A549 (cell line): ENCODE results near the gene CLPTM1. TPM values are rescaled to one million over a fixed set of nuclear protein-coding genes. Genes with fewer than 3 reads are reported as not detected.
A peak's percentile ranks its signal among the peaks of the same experiment; 100 is the strongest.

Source experiments
- ATAC-seq, 2 experiments: fragments of 200-7000 bp in 1 of 2; fragments of >200 bp in 1 of 2; cut with Nextera tagmentation in 1 of 2; cut with Tn5 transposase in 1 of 2; 3 replicates each; pipeline versions ENCODE4 v1.8.0 to v1.9.1; 2018 to 2020; ENCODE audit warnings: mild to moderate bottlenecking in 1 of 2, moderate library complexity in 1 of 2
- CTCF ChIA-PET: fragments of 300-600 bp; sonication (Branson Sonifier 250); formaldehyde crosslinking; extraction: SDS; loops from one replicate; lab custom pipeline; 2021; ENCODE audit warnings: antibody characterized with exemption, inconsistent platforms; lab: Yijun Ruan, JAX
- POLR2A ChIA-PET: fragments of 350-600 bp; formaldehyde crosslinking; extraction: SDS; loops from one replicate; lab custom pipeline; 2021; ENCODE audit warnings: antibody characterized with exemption, inconsistent platforms; lab: Yijun Ruan, JAX
- DNase-seq, 2 experiments: peaks; one replicate each; pipeline versions ENCODE4 v3.0.0 to v3.0.0-alpha.2; 2011 to 2016; ENCODE audit warnings: low read depth in 1 of 2, low spot score in 1 of 2
- FAIRE-seq: peaks from 2 replicates; lab custom pipeline; 2011; peaks lifted over from hg19 to GRCh38; lab: Jason Lieb, UNC
- H3K27ac ChIP-seq, 2 experiments: fragments of >200 bp; sonication (Bioruptor Twin); formaldehyde crosslinking; 3 replicates each; pipeline ENCODE4 v1.5.1; 2016 to 2017
- H3K4me1 ChIP-seq: fragments of >200 bp; sonication (Bioruptor Twin); formaldehyde crosslinking; 3 replicates; pipeline ENCODE4 v1.6.1; 2016
- H3K4me2 ChIP-seq: fragments of >200 bp; sonication (Bioruptor Twin); formaldehyde crosslinking; 3 replicates; pipeline ENCODE4 v1.6.1; 2016
- H3K4me3 ChIP-seq: fragments of >200 bp; sonication (Bioruptor Twin); formaldehyde crosslinking; 3 replicates; pipeline ENCODE4 v1.5.1; 2016
- H3K9me3 ChIP-seq: fragments of >200 bp; sonication (Bioruptor Twin); formaldehyde crosslinking; 3 replicates; pipeline ENCODE4 v1.6.1; 2016
- BCL3 ChIP-seq: fragments of >200 bp; sonication (Bioruptor Twin); formaldehyde crosslinking; IDR thresholded peaks from 3 replicates; pipeline ENCODE4 v1.6.1; 2016
- CBX2 ChIP-seq: fragments of 200-600 bp; sonication (generic); IDR thresholded peaks from 2 replicates; pipeline ENCODE4 v1.6.1; 2016; ENCODE audit warnings: low read depth, mild to moderate bottlenecking, borderline replicate concordance
- CEBPB ChIP-seq, 2 experiments: fragments of >200 bp in 1 of 2; sonication (Bioruptor Twin) in 1 of 2; formaldehyde crosslinking in 1 of 2; IDR thresholded peaks; 2 replicates each; pipeline ENCODE4 v1.6.1; 2012 to 2016
- CTCF ChIP-seq: fragments of >200 bp; sonication (Bioruptor Twin); formaldehyde crosslinking; IDR thresholded peaks from 3 replicates; pipeline ENCODE4 v1.5.1; 2016
- EHF ChIP-seq: fragments of 250-450 bp; sonication (Bioruptor Pico); IDR thresholded peaks from 2 replicates; pipeline ENCODE4 v1.5.0; 2020; ENCODE audit warnings: mild to moderate bottlenecking
- EP300 ChIP-seq, 2 experiments: fragments of >200 bp; sonication (Bioruptor Twin); formaldehyde crosslinking; IDR thresholded peaks; 2 replicates in 1 of 2; 3 replicates in 1 of 2; pipeline ENCODE4 v1.6.1; 2016 to 2017
- ESRRA ChIP-seq: fragments of 150-350 bp; IDR thresholded peaks from 2 replicates; pipeline ENCODE4 v1.6.1; 2014; ENCODE audit warnings: mild to moderate bottlenecking, low read length, borderline replicate concordance
- FOSB ChIP-seq: fragments of 250-450 bp; sonication (Bioruptor Pico); IDR thresholded peaks from 2 replicates; pipeline ENCODE4 v1.5.0; 2020; ENCODE audit warnings: mild to moderate bottlenecking, moderate library complexity
- FOSL2 ChIP-seq, 2 experiments: fragments of 450-650 bp in 1 of 2; fragments of >200 bp in 1 of 2; sonication (Bioruptor Twin) in 1 of 2; formaldehyde crosslinking; IDR thresholded peaks; 2 replicates each; pipeline versions ENCODE4 v1.5.0 to v1.6.1; 2016 to 2020; ENCODE audit warnings: mild to moderate bottlenecking in 1 of 2, moderate library complexity in 1 of 2
- HOXA7 ChIP-seq: fragments of 250-450 bp; sonication (Bioruptor Pico); IDR thresholded peaks from 2 replicates; pipeline ENCODE4 v1.5.0; 2020; ENCODE audit warnings: mild to moderate bottlenecking, moderate library complexity
- HOXB13 ChIP-seq: fragments of 250-450 bp; sonication (Bioruptor Pico); IDR thresholded peaks from 2 replicates; pipeline ENCODE4 v1.5.0; 2020; ENCODE audit warnings: low read depth, mild to moderate bottlenecking, moderate library complexity
- MYC ChIP-seq: IDR thresholded peaks from 2 replicates; pipeline ENCODE4 v1.6.1; 2012; ENCODE audit warnings: mild to moderate bottlenecking, inconsistent platforms, low read length, improper control_type of control experiment, borderline replicate concordance
- NFE2L2 ChIP-seq: fragments of 150-350 bp; conservative IDR thresholded peaks from 2 replicates; pipeline ENCODE4 v1.6.1; 2014; ENCODE audit warnings: low read length
- PHF8 ChIP-seq: fragments of 200-600 bp; sonication (generic); IDR thresholded peaks from 2 replicates; pipeline ENCODE4 v1.6.1; 2016; ENCODE audit warnings: low read depth, mild to moderate bottlenecking, antibody characterized with exemption, moderate library complexity, borderline replicate concordance
- POLR2AphosphoS2 ChIP-seq: conservative IDR thresholded peaks from 2 replicates; pipeline ENCODE4 v1.6.1; 2012; ENCODE audit warnings: low read length, improper control_type of control experiment, inconsistent platforms
- RAD21 ChIP-seq, 2 experiments: fragments of >200 bp in 1 of 2; sonication (Bioruptor Twin) in 1 of 2; formaldehyde crosslinking in 1 of 2; IDR thresholded peaks in 1 of 2; conservative IDR thresholded peaks in 1 of 2; 2 replicates in 1 of 2; 3 replicates in 1 of 2; pipeline ENCODE4 v1.6.1; 2012 to 2018; ENCODE audit warnings: inconsistent platforms in 1 of 2
- RFX5 ChIP-seq: fragments of 450-650 bp; IDR thresholded peaks from 2 replicates; pipeline ENCODE4 v1.7.1; 2014; ENCODE audit warnings: antibody characterized with exemption, mild to moderate bottlenecking, moderate library complexity
- SMC3 ChIP-seq: fragments of >200 bp; sonication (Bioruptor Twin); formaldehyde crosslinking; IDR thresholded peaks from 3 replicates; pipeline ENCODE4 v1.6.1; 2018; ENCODE audit warnings: inconsistent platforms
- TFCP2L1 ChIP-seq: fragments of 250-450 bp; sonication (Bioruptor Pico); IDR thresholded peaks from 2 replicates; pipeline ENCODE4 v1.5.0; 2021; ENCODE audit warnings: mild to moderate bottlenecking
- USF2 ChIP-seq: fragments of 450-650 bp; IDR thresholded peaks from 2 replicates; pipeline ENCODE4 v1.6.1; 2014; ENCODE audit warnings: antibody characterized with exemption
- ZC3H11A ChIP-seq: fragments of 450-650 bp; IDR thresholded peaks from 2 replicates; pipeline ENCODE4 v1.6.1; 2014; ENCODE audit warnings: antibody characterized with exemption, mild to moderate bottlenecking
- WGBS: methylation state at CpG from one replicate; pipeline ENCODE4 v1.1.6; 2017; ENCODE audit errors: missing lambda C conversion rate; 5-methylcytosine and 5-hydroxymethylcytosine counted together
- polyA plus RNA-seq, 4 experiments: library from polyadenylated mRNA; depleted of rRNA in 3 of 4; stranded (reverse); fragments of >200 nt; fragmentation: RNase III in 1 of 4; extraction: RNeasy Plus Mini Kit Qiagen cat#74134 plus additional on column Dnase treatment in 1 of 4; gene quantifications; 2 replicates in 3 of 4; 3 replicates in 1 of 4; pipeline ENCODE4 v1.2.3, GENCODE V29; 2011 to 2017

The CLPTM1 gene
- polyA plus RNA-seq, 2 of the 4 experiments (the other 2 are of a cell fraction) = 99.3 to 188 TPM

DNA sequence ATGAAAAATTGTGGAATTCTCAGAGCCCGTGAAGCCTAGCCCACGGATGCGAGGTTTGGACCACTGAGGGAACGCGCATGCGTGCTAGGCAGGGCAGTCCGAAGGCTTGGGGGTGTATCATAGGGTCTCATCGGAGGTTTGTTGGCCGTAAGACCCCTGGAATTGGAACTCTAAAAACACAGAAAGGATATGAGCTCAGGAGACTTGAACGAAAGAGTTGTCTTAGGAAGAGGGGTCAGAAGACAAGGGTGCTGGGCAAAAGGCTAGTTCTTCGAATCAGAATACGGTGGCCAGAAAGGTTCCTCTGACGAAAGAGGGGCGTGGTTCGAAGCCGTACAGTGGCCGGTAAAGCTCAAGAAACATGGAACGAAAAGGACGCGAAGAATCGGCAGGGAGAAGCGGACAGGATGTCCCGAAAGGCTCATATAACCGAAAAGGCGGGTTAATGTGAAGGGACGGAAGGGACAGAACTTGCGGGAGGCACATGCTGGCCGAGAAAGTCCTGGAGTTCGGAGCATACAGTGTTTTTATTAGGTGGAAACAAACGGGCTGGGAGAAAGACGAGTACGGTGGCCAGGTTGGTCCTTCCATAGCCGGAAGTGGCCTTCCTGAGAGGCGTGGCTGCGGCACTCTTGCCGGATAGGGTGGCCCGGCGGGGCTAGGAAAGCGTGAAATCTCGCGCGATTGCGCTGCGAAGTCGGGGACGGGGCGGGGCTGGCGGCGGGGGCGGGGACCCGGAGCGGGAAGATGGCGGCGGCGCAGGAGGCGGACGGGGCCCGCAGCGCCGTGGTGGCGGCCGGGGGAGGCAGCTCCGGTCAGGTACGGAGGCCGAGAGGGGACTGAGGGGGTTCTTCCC, at the start of gene CLPTM1 (continued):
- TF ChIP-seq SMC3 (no peak; the same call in 2 of the 3 replicates), PHF8 (peak; percentile 73; the same call in 1 of the 2 replicates), RFX5 (peak; percentile 82), CBX2 (no peak), HOXB13 (CRISPR knock-in tag) (no peak), ESRRA (no peak), BCL3 (peak; percentile 80), MYC (0 out of 2 replicates have a peak, but pooled peaks have one; percentile 21), USF2 (0 out of 2 replicates have a peak, but pooled peaks have one; percentile 4), CEBPB (IDR thresholded peaks at IDR 0.05) (peak in 1 of 2 experiments; percentile 77; a peak in 1 of 4 replicates), EHF (CRISPR knock-in tag) (no peak), EP300 (IDR thresholded peaks at IDR 0.05) (no peak)

DNA sequence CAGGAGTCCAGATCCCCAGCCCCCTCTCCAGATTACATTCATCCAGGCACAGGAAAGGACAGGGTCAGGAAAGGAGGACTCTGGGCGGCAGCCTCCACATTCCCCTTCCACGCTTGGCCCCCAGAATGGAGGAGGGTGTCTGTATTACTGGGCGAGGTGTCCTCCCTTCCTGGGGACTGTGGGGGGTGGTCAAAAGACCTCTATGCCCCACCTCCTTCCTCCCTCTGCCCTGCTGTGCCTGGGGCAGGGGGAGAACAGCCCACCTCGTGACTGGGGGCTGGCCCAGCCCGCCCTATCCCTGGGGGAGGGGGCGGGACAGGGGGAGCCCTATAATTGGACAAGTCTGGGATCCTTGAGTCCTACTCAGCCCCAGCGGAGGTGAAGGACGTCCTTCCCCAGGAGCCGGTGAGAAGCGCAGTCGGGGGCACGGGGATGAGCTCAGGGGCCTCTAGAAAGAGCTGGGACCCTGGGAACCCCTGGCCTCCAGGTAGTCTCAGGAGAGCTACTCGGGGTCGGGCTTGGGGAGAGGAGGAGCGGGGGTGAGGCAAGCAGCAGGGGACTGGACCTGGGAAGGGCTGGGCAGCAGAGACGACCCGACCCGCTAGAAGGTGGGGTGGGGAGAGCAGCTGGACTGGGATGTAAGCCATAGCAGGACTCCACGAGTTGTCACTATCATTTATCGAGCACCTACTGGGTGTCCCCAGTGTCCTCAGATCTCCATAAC, 49.6 kb upstream of the CLPTM1 start, which contains the start of gene APOE:
Gene APOE (plus strand): TSS at position 360 of the 724 bp plus-strand sequence. CDS start 829 bp downstream, outside the sequence.
- peak within 1 kb of the TSS; percentile 26 to 77; a peak in 5 of 6 replicates for H3K27ac ChIP-seq
- H3K9me3 ChIP-seq = no peaks in the 10 kb centered on the region
- ATAC-seq = peak; percentile 39 to 52
- 30% methylated on average over 17 of the region's 20 CpGs for WGBS
- TF ChIP-seq ESRRA (no peak), HOXA7 (CRISPR knock-in tag) (0 out of 2 replicates have a peak, but pooled peaks have one; percentile 70), POLR2AphosphoS2 (peak; percentile 86; the same call in 1 of the 2 replicates), FOSB (peak; percentile 41; the same call in 1 of the 2 replicates), TFCP2L1 (peak; percentile 55; the same call in 1 of the 2 replicates), NFE2L2 (no peak), FOSL2 (IDR thresholded peaks at IDR 0.05) (no peak), FOSL2 (CRISPR knock-in tag; IDR thresholded peaks at IDR 0.05) (no peak), CBX2 (no peak), ZC3H11A (no peak), CTCF (no peak), RAD21 (conservative IDR thresholded peaks at IDR 0.05 in 1 of 2, IDR thresholded peaks at IDR 0.05 in 1 of 2) (no peak)
- ChIA-PET POLR2A (interaction anchor here (0.6 to 2.1 kb wide), 4 partner anchors 15 to 133 kb away, joined by 3 to 7 read pairs (median 6); partner anchors contain the start of genes CLPTM1 and TOMM40), CTCF (interaction anchor here (0.6 to 18.1 kb wide), 15 partner anchors 7 to 154 kb away, joined by 3 to 303 read pairs (median 4); partner anchors contain the start of genes APOC1, APOC2 and CLPTM1)
- no peak for DNase-seq
- H3K4me2 ChIP-seq = peak within 1 kb of the TSS; percentile 81
- H3K4me3 ChIP-seq = peak within 1 kb of the TSS; percentile 36
- peaks cover 36% of the 10 kb centered on the region for H3K4me1 ChIP-seq
- FAIRE-seq = no peak
